ENCODE results near the gene PRRT2. TPM values are rescaled to one million over a fixed set of nuclear protein-coding genes. Genes with fewer than 3 reads are reported as not detected.
A peak's percentile ranks its signal among the peaks of the same experiment; 100 is the strongest.

Gene PRRT2
- polyA plus RNA-seq, 4 donors, result 10.0 to 28.8 (median 18.2) TPM

DNA sequence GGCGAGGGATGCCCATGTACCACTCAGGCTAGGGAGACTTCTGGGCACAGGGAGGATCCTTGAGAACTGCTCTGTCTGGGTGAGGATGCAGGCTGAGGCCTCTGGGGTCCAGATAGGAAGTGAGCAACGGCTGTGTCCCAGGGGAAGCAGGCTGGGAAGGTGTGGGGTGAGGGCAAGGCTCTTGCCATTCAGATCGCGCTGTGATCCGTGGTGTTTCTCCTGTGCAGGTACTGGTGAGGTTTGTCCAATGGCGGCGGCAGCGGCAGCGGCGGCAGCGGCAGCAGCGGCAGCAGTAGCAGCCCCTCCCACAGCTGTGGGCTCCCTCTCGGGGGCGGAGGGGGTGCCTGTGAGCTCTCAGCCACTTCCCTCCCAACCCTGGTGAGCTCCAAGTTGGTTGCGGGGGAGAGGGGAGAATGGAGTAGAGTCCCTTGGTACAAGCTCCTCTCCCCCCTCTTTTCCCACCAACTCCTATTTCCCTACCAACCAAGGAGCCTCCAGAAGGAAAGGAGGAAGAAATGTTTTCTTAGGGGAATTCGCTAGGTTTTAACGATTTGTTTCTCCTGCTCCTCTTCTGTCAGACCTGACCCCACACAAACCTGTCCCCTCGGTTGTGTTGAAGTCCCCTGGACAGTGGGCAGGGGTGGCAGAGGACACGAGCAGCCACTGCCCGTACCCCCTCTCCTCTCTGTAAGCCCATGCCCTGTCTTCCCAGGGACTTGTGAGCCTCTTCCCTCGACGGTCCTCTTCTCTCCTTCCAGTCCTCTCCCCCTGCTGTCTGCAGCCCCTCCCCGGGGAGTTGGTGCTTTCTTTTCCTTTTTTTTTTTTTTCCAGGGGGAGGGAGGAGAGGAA, 1.9 kb upstream of the PRRT2 start:
- DNase-seq (ENCODE audit: low read depth in 4 of 4, low spot score in 2 of 4), result no peak

GRCh38 chr16:29810699-29811169, 1.3 kb upstream of the PRRT2 start:
- DNase-seq (ENCODE audit: low read depth in 4 of 4, low spot score in 2 of 4), result no peak

GRCh38 chr16:29811170-29811895, 660 bp upstream of the PRRT2 start:
- peak in 3 of 4 donors; percentile 78 to 94 (median 87) for DNase-seq (ENCODE audit: low read depth in 4 of 4, low spot score in 2 of 4)

- no peak for DNase-seq (ENCODE audit: low read depth in 4 of 4, low spot score in 2 of 4)
Observed at GRCh38 chr16:29812754-29813643, 1.0 kb downstream of the PRRT2 start.

- no peak for DNase-seq (ENCODE audit: low read depth in 4 of 4, low spot score in 2 of 4)
Observed at GRCh38 chr16:29813644-29814562, 1.9 kb downstream of the PRRT2 start.

GRCh38 chr16:29814592-29814991, 2.6 kb downstream of the PRRT2 start:
- DNase-seq (ENCODE audit: low read depth in 4 of 4, low spot score in 2 of 4), result no peak

DNA sequence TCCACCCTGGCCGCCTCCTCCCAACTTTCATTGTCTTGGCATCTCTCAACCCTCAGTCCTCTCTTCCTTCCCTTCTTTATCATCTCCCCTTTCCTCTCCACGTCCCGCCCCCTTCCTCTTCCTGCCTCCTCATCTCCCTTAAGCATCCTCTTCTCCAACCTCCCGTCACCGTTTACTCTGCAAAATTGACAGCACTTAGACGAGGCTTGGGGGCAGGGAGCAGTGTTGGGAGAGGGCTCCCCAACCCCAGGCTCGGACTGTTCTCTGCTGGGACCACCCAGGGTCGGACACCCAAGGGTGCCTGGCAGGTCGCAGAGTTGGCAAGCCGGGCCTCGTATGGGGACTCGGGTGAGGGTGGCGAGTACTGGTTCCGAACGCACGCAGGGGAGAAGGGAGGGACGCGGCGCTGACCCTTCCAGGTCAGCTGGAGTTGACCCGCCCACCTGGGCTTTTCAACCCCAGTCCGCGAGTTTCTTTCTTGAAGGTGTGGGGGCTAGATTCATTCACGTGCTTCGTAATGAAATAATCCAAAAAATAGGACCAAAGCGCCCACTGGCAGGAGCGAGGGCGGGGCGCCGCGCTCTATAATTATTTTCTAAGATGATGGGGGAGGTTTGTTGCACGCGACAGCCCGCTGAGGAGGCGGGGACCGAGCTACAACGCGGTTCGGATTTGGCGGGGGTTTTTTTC, 3.2 kb downstream of the PRRT2 start:
- no peak for DNase-seq (ENCODE audit: low read depth in 4 of 4, low spot score in 2 of 4)

DNA sequence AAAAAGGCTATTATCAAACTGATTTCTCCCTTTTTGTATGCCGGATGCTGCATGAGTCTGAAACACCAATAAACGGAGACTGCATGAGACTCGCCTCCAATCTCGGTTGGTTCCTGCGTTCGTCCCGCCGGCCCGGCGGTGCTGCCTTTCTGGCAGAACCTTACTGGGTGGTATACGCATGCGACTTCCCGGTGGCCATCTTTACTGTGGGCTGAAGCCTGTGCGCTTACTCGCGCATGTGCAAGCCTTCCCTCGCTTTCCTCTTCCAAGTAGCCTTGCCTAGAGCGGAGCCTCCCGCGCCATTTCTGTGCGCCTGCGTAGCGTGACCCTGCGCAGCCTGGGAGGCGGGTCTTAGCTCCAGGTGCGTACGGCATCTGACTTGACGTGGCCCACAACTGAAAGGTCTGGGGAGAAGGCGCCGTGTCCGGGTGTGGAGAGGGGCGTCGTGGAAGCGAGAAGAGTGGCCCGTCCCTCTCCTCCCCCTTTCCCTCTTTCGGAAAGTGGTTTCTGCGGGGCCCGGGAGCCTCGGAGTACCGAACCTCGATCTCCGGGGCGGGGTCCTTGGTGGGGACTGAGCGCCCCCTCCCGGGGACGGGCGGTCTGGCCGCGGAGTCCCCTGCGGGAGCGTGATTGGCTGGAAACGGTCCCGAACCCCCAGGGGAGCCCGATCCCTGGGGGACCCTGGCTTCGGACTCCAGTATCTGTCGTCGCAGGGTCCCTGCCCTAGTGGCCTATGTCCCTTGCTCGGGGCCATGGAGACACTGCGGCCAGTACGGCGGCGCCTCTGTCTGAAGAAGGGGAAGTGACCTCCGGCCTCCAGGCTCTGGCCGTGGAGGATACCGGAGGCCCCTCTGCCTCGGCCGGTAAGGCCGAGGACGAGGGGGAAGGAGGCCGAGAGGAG, 4.0 kb downstream of the PRRT2 start, which contains the start of gene PAGR1:
Gene PAGR1 (plus strand): TSS at position 360 of the 901 bp plus-strand sequence. CDS start 374 bp downstream, at position 734.
- peak; percentile 97 to 99 (median 98) for DNase-seq (ENCODE audit: low read depth in 4 of 4, low spot score in 2 of 4)

DNA sequence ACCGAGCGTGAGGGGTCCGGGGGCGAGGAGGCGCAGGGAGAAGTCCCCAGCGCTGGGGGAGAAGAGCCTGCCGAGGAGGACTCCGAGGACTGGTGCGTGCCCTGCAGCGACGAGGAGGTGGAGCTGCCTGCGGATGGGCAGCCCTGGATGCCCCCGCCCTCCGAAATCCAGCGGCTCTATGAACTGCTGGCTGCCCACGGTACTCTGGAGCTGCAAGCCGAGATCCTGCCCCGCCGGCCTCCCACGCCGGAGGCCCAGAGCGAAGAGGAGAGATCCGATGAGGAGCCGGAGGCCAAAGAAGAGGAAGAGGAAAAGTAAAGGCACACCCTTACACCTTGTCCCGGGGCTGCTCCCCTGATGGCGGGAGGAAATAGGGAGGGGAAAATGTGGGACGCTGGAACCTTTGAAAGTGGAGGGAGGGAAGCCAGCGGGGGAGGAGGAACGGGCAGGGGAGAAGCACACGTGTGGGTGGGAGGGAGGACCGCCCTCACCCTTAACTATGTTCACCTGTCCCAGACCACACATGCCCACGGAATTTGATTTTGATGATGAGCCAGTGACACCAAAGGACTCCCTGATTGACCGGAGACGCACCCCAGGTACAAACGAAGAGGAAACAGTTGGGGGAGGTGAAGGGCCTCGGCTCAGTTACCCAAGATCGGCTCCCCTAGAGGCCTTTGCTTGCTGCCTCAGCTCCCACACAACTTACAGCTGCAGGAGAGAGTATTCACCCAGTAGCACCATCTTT, 4.9 kb downstream of the PRRT2 start:
- peak in 1 of 4 donors; percentile 38 for DNase-seq (ENCODE audit: low read depth in 4 of 4, low spot score in 2 of 4)

- no peak for DNase-seq (ENCODE audit: low read depth in 4 of 4, low spot score in 2 of 4)
Observed at GRCh38 chr16:29818082-29818481, 6.1 kb downstream of the PRRT2 start.

DNA sequence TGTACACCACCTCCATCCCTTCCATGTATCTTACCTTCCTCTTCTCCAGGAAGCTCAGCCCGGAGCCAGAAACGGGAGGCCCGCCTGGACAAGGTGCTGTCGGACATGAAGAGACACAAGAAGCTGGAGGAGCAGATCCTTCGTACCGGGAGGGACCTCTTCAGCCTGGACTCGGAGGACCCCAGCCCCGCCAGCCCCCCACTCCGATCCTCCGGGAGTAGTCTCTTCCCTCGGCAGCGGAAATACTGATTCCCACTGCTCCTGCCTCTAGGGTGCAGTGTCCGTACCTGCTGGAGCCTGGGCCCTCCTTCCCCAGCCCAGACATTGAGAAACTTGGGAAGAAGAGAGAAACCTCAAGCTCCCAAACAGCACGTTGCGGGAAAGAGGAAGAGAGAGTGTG, 7.5 kb downstream of the PRRT2 start:
- DNase-seq (ENCODE audit: low read depth in 4 of 4, low spot score in 2 of 4), result no peak

DNA sequence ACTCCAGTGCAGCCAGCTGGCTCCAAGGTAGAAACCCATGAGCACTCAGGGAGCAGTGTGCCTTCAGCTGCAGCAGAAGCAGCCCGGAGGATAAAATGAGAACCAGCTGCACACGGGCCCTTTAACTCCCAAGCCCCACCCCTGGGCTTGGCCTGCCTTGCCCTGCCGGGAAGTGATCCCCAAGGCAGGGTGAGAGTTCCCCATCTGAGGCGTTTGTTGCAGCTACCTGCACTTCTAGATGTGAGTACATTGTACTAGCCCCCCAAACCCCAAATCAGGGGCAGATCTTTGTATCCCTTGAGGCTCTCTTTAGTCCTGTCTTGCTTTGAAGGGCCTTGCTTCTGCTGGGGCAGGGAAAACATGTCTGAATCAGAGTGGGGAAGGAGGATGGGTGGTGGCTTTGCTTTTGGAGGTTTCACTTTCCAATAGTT, 8.3 kb downstream of the PRRT2 start, which contains the start of gene MVP:
Gene MVP (plus strand): TSS at position 192 of the 431 bp plus-strand sequence. CDS start 10,088 bp downstream, outside the sequence.
- no peak for DNase-seq (ENCODE audit: low read depth in 4 of 4, low spot score in 2 of 4)

DNA sequence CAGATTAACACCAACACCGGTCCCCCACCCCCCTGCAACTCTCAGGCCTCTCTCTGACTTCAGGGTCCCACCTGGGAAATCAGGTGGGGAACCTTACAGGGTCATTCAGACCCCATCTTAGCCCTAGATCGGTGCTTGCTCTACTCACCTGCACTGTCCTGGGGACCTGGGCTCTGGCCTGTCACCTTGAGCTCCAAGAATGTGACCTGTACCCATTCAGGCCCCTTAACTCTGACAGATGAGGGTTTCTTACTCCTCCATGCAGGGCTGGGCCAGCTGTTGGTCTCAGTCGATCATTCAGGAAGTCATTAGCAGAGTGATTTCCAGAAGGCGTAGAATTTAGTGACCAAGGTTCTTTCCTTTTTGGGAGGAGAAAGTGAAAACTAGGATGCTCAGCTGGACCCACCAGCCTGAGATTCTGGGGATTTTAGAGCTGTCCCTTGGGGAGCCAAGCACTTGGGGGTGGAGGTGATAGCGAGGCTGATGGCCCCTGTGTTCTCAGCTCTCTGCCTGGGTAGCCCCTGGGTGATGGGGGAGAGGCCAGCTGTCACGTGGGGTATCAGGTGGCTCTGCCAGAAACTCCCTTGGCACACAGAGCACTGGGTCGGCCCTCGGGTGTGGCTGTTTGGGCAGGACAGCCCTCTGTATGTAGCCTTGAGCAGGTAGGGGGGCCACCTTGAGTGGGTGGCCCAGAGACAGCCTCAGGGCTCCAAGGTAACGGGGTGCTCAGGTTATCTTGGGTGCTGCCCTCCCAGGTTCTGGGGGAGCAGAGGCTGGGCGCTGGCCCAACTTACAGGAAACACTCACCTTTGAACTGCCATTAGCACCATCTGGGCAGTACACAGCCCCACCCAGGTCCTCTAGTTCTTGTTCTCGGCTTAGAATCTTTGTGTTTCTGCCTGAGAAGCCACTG, 9.0 kb downstream of the PRRT2 start:
- no peak for DNase-seq (ENCODE audit: low read depth in 4 of 4, low spot score in 2 of 4)

DNA sequence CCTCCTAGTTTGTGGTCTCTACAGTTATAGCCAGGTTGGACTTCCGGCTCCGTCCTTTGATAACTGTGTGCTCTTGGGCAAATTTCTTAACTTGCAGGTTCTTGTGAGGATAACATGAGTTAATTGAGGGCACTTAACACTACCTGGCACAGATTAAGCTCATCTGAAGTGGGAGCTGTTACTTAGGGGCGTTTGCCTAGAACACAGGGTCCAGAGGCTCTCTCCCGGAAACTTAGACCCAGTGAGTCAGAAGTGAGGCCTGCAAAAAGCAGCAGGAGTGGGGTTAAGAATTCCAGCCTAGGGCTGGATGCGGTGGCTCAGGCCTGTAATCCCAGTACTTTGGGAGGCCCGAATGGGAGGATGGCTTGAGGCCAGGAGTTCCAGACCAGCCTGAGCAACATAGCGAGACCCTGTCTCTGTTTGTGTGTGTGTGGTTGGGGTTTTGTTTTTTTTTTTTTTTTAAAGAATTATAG, 9.7 kb downstream of the PRRT2 start:
- DNase-seq (ENCODE audit: low read depth in 4 of 4, low spot score in 2 of 4), result no peak

- no peak for DNase-seq (ENCODE audit: low read depth in 4 of 4, low spot score in 2 of 4)
Observed at GRCh38 chr16:29824589-29825144, 12.7 kb downstream of the PRRT2 start.

All from left renal cortex interstitium (tissue), 4 donors.